NOMO-1 treated with DMSO at 0.1 percent for 48 hours (cell line): Measurements from ENCODE around the gene PACRG.

Experiments used
- DNase-seq: peaks from one replicate; lab custom pipeline; 2025; ENCODE audit not compliant: unreplicated experiment; lab: John Stamatoyannopoulos, UW

The PACRG gene

GRCh38 chr6:163262080-163262479, 534.3 kb downstream of the PACRG start:
- no peak for DNase-seq

GRCh38 chr6:163263196-163263595, 535.4 kb downstream of the PACRG start:
- DNase-seq: no peak

GRCh38 chr6:163263998-163264661, 536.4 kb downstream of the PACRG start:
- DNase-seq: no peak

- no peak for DNase-seq
These were observed 536.9 kb downstream of the PACRG start for GRCh38 chr6:163264662-163265035.

- no peak for DNase-seq
These were observed 553.9 kb downstream of the PACRG start for GRCh38 chr6:163281634-163282033.

- DNase-seq: no peak
These were observed 554.9 kb downstream of the PACRG start for GRCh38 chr6:163282672-163283071.

GRCh38 chr6:163284151-163284550, 556.4 kb downstream of the PACRG start:
- DNase-seq: no peak

GRCh38 chr6:163285691-163286090, 557.9 kb downstream of the PACRG start:
- no peak for DNase-seq

GRCh38 chr6:163287626-163288025, 559.9 kb downstream of the PACRG start:
- DNase-seq: no peak

GRCh38 chr6:163288066-163288465, 560.3 kb downstream of the PACRG start:
- no peak for DNase-seq

- no peak for DNase-seq
These were observed 561.1 kb downstream of the PACRG start for GRCh38 chr6:163288915-163289314.

- no peak for DNase-seq
These were observed 561.7 kb downstream of the PACRG start for GRCh38 chr6:163289447-163289846.

- DNase-seq: no peak
These were observed 562.9 kb downstream of the PACRG start for GRCh38 chr6:163290545-163291274.

GRCh38 chr6:163291622-163292021, 563.8 kb downstream of the PACRG start:
- no peak for DNase-seq

GRCh38 chr6:163293286-163293685, 565.5 kb downstream of the PACRG start:
- no peak for DNase-seq

GRCh38 chr6:163294734-163295133, 567.0 kb downstream of the PACRG start:
- no peak for DNase-seq

GRCh38 chr6:163296835-163297519, 569.2 kb downstream of the PACRG start:
- DNase-seq: no peak

- no peak for DNase-seq
These were observed 570.5 kb downstream of the PACRG start for GRCh38 chr6:163298079-163298830.

GRCh38 chr6:163300838-163301237, 573.1 kb downstream of the PACRG start:
- DNase-seq: no peak

GRCh38 chr6:163301726-163302635, 574.2 kb downstream of the PACRG start:
- DNase-seq: no peak
